Cardiac muscle cell (in vitro differentiated cells and primary cell): ENCODE data around the gene RFXANK. TPM values are rescaled to one million over a fixed set of nuclear protein-coding genes. Genes with fewer than 3 reads are reported as not detected.

Source experiments
- DNase-seq, 2 donors: peaks; one replicate each; pipeline versions ENCODE4 v3.0.0 to v3.0.0-alpha.2; 2010 to 2017; ENCODE audit warnings: low read depth in 1 of 2, low spot score in 1 of 2
- H3K27ac ChIP-seq: fragments of 200-600 bp; sonication (generic); 2 replicates; pipeline ENCODE4 v1.5.1; 2016
- H3K27me3 ChIP-seq: fragments of 200-600 bp; sonication (generic); 2 replicates; pipeline ENCODE4 v1.6.0; 2016; ENCODE audit warnings: control low read depth
- H3K36me3 ChIP-seq: fragments of 200-600 bp; sonication (generic); 2 replicates; pipeline ENCODE4 v1.5.1; 2016; ENCODE audit warnings: control low read depth
- H3K4me1 ChIP-seq: fragments of 200-600 bp; sonication (generic); 2 replicates; pipeline ENCODE4 v1.8.1; 2017; ENCODE audit warnings: low read depth, mild to moderate bottlenecking, mixed run types
- H3K4me3 ChIP-seq: fragments of 200-600 bp; sonication (generic); 2 replicates; pipeline ENCODE4 v1.5.1; 2016; ENCODE audit warnings: mild to moderate bottlenecking
- H3K9me3 ChIP-seq: fragments of 200-600 bp; sonication (generic); 2 replicates; pipeline ENCODE4 v1.5.1; 2017; ENCODE audit warnings: low read depth, mild to moderate bottlenecking, control low read depth
- polyA plus RNA-seq: library from polyadenylated mRNA; unstranded; fragments of >200 nt; fragmentation: Nextera tagmentation; extraction: Ambion mirVana; gene quantifications from 2 replicates; pipeline ENCODE4 v1.2.1, GENCODE V29; 2016
- total RNA-seq: library from RNA; depleted of rRNA; stranded (reverse); fragments of >200 nt; gene quantifications from 2 replicates; pipeline ENCODE4 v1.2.3, GENCODE V29; 2016
- TF ChIP-seq, protein P1 (sequence below): IDR thresholded peaks from 2 replicates; pipeline ENCODE4 v1.5.1; 2012; ENCODE audit warnings: low read depth, mild to moderate bottlenecking, low read length

RFXANK gene
- total and polyA plus RNA-seq, 2 experiments from 2014 or later: 88.8 to 156 TPM

DNA sequence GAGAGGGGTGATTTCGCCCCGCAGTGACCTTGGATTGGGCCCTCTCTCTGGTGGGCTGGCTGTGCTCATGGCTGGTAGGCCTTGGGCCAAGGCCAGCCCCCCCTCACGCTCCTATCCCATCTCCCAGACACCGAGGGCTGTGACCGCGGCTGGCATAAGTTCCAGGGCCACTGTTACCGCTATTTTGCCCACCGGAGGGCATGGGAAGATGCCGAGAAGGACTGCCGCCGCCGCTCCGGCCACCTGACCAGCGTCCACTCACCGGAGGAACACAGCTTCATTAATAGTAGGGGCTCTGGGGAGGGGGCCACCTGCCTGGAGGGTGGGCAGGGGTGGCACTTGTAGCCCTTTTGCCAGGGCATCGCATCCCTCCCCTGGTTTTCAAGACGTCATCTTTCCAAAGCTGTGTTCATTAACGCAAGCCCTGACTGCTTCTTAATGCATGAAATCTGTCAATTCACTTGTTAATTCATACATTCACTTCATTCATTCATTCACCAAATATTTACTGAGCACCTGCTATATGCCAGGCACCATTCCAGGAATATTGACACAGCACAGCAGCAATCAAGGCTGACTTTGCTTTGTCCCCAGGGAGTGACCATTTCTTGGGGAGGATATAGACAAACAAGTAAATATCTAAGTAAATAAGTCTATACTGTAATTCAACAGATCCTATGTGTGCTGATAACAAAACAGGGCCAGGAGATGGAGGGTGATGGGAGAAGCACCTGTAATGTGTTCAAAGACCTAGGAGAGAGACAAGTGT lies 46.3 kb downstream of the RFXANK start:
- Histone ChIP-seq H3K36me3 (no peaks in the 10 kb centered on the region), H3K4me3 (no peak overlapping the region), H3K9me3 (no peaks in the 10 kb centered on the region), H3K27ac (no peak overlapping the region), H3K4me1 (no peaks in the 10 kb centered on the region), H3K27me3 (no peaks in the 10 kb centered on the region)
- no peak for DNase-seq
- TF ChIP-seq, protein P1, sequence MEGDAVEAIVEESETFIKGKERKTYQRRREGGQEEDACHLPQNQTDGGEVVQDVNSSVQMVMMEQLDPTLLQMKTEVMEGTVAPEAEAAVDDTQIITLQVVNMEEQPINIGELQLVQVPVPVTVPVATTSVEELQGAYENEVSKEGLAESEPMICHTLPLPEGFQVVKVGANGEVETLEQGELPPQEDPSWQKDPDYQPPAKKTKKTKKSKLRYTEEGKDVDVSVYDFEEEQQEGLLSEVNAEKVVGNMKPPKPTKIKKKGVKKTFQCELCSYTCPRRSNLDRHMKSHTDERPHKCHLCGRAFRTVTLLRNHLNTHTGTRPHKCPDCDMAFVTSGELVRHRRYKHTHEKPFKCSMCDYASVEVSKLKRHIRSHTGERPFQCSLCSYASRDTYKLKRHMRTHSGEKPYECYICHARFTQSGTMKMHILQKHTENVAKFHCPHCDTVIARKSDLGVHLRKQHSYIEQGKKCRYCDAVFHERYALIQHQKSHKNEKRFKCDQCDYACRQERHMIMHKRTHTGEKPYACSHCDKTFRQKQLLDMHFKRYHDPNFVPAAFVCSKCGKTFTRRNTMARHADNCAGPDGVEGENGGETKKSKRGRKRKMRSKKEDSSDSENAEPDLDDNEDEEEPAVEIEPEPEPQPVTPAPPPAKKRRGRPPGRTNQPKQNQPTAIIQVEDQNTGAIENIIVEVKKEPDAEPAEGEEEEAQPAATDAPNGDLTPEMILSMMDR: no peak

DNA sequence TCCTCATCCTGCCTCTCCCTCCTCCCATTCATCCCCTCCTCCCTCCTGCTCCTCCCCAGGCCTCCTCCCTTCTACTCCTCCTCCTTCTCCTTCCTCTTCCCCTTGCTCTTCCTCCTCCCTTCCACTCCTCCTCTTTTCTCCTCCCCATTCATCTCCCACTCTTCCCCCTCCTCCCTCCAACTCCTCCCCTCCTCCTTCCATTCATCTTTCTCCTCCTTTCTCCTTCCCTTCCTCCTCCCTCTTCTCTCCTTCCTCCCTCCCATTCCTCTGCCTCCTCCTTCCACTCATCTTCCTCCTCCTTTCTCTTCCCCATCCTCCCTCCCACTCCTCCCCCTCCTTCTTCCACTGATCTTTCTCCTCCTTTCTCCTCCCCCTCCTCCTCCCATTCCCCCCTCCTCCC lies 47.6 kb downstream of the RFXANK start:
- no peak for DNase-seq
- Histone ChIP-seq H3K9me3 (no peaks in the 10 kb centered on the region), H3K4me3 (no peak overlapping the region), H3K36me3 (no peaks in the 10 kb centered on the region), H3K27me3 (no peaks in the 10 kb centered on the region), H3K4me1 (no peaks in the 10 kb centered on the region), H3K27ac (no peak overlapping the region)
- TF ChIP-seq, protein P1: no peak

DNA sequence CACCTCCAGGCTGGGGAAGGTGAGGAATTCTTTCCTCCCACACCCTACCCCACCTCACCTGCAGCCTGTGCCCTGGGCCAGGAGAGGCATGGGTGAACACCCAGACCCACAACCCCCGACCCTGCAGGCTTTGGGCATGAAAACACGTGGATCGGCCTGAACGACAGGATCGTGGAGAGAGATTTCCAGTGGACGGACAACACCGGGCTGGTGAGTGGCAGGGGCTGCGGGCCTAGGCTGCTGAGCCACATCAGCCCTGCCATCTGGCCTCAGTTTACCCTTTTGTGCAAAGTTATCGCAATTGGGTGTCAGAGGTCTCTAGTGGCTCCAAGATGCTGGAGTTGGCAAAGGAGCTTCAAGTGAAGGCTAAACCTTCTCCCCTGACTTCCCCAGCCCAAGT lies 48.4 kb downstream of the RFXANK start:
- TF ChIP-seq, protein P1: no peak
- Histone ChIP-seq H3K4me1 (no peaks in the 10 kb centered on the region), H3K36me3 (no peaks in the 10 kb centered on the region), H3K27ac (no peak overlapping the region), H3K4me3 (no peak overlapping the region), H3K27me3 (no peaks in the 10 kb centered on the region), H3K9me3 (no peaks in the 10 kb centered on the region)
- DNase-seq: no peak

DNA sequence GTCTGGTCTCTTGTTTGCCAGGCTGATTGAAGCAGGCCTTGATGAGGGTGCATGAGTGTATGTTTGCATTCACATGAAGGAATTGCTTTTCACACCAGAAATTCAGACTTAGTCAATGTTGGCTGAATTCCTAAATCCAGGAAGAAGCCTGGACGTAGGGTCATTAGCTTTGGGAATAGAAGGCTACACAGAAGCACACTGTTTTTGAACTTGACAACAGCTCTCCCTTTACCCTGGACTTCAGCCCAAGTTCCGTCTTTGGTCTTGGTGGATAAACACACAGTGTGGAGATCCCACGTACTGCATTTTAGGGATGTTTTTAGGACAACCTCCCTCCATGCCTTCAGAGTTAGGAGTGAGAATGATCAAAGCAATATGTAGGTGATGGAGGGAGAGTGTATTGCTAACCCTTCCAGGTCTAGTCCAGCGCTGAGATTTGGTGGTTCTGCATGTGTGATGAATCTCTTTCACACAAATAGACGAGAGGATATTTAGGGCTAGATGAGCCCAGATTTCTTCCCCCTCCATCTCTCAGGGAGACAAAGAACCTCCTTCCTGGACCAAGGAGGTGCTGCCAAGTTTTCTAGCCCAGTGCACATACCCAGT lies 58.2 kb downstream of the RFXANK start:
- Histone ChIP-seq H3K27ac (no peak overlapping the region), H3K36me3 (no peaks in the 10 kb centered on the region), H3K9me3 (no peaks in the 10 kb centered on the region), H3K4me1 (no peaks in the 10 kb centered on the region), H3K27me3 (peaks cover 25% of the 10 kb centered on the region), H3K4me3 (no peak overlapping the region)
- no peak for DNase-seq
- TF ChIP-seq, protein P1: no peak

Other genes starting within 250 kb of the RFXANK start
- 90.1 and 126 TPM in 2 replicates for gene SUGP2, start 158.7 kb upstream of the RFXANK start, total RNA-seq
- 120 and 145 TPM in 2 replicates for gene SUGP2, start 158.7 kb upstream of the RFXANK start, polyA plus RNA-seq
- gene ARMC6, start 158.7 kb upstream of the RFXANK start, total RNA-seq: 34.6 and 42.2 TPM in 2 replicates
- gene ARMC6, start 158.7 kb upstream of the RFXANK start, polyA plus RNA-seq: 22.7 and 31.0 TPM in 2 replicates
- gene SLC25A42, start 128.3 kb upstream of the RFXANK start, total RNA-seq: 22.4 and 30.4 TPM in 2 replicates
- 28.7 and 31.3 TPM in 2 replicates for gene SLC25A42, start 128.3 kb upstream of the RFXANK start, polyA plus RNA-seq
- 83.9 and 136 TPM in 2 replicates for gene TMEM161A, start 53.8 kb upstream of the RFXANK start, total RNA-seq
- 121 and 157 TPM in 2 replicates for gene TMEM161A, start 53.8 kb upstream of the RFXANK start, polyA plus RNA-seq
- 0.18 TPM in 1 of 2 replicates, not detected in the other for gene MEF2B, start 22.0 kb upstream of the RFXANK start, total RNA-seq
- 1.2 and 1.7 TPM in 2 replicates for gene MEF2B, start 22.0 kb upstream of the RFXANK start, polyA plus RNA-seq
- gene BORCS8, start 106 bp upstream of the RFXANK start, total RNA-seq: 24.7 and 28.7 TPM in 2 replicates
- 29.1 and 38.0 TPM in 2 replicates for gene BORCS8, start 106 bp upstream of the RFXANK start, polyA plus RNA-seq
- gene NR2C2AP, start 11.2 kb downstream of the RFXANK start, total RNA-seq: 5.1 and 6.4 TPM in 2 replicates
- 7.8 and 10.0 TPM in 2 replicates for gene NR2C2AP, start 11.2 kb downstream of the RFXANK start, polyA plus RNA-seq
- gene NCAN, start 19.7 kb downstream of the RFXANK start, total RNA-seq: 0.36 and 0.42 TPM in 2 replicates
- 0.45 TPM in 1 of 2 replicates, not detected in the other for gene NCAN, start 19.7 kb downstream of the RFXANK start, polyA plus RNA-seq
- gene TM6SF2, start 81.0 kb downstream of the RFXANK start, total RNA-seq: 4.9 and 9.6 TPM in 2 replicates
- gene TM6SF2, start 81.0 kb downstream of the RFXANK start, polyA plus RNA-seq: 12.1 and 13.5 TPM in 2 replicates
- 74.5 and 76.0 TPM in 2 replicates for gene SUGP1, start 128.3 kb downstream of the RFXANK start, total RNA-seq
- 73.7 and 84.6 TPM in 2 replicates for gene SUGP1, start 128.3 kb downstream of the RFXANK start, polyA plus RNA-seq
- gene MAU2, start 128.6 kb downstream of the RFXANK start, total RNA-seq: 46.0 and 78.5 TPM in 2 replicates
- 43.6 and 53.9 TPM in 2 replicates for gene MAU2, start 128.6 kb downstream of the RFXANK start, polyA plus RNA-seq
- gene GATAD2A, start 213.4 kb downstream of the RFXANK start, total RNA-seq: 72.9 and 98.3 TPM in 2 replicates
- 32.3 and 39.4 TPM in 2 replicates for gene GATAD2A, start 213.4 kb downstream of the RFXANK start, polyA plus RNA-seq